GM12873 (cell line): ENCODE data around the gene NFKB2.

ENCODE experiments used
- CTCF ChIP-seq: IDR thresholded peaks from 2 replicates; pipeline ENCODE4 v1.5.1; 2012; ENCODE audit warnings: low read depth, mild to moderate bottlenecking, moderate library complexity, low read length, control low read depth; ENCODE audit not compliant: insufficient read depth; ENCODE audit errors: missing control alignments

NFKB2 gene

GRCh38 chr10:102420714-102421506, 25.4 kb downstream of the NFKB2 start, which contains the start of gene FBXL15:
TSS of gene FBXL15 (plus strand) at chr10:102420836. CDS start at chr10:102421130, 294 bp downstream.
- no peak for TF ChIP-seq CTCF

- TF ChIP-seq CTCF, result no peak
Observed at GRCh38 chr10:102421507-102421756, 25.9 kb downstream of the NFKB2 start.

- TF ChIP-seq CTCF, result no peak
Observed at GRCh38 chr10:102421757-102422512, 26.4 kb downstream of the NFKB2 start.

GRCh38 chr10:102422545-102423129, 27.1 kb downstream of the NFKB2 start:
- TF ChIP-seq CTCF, result peak; percentile 74

- no peak for TF ChIP-seq CTCF
Observed at GRCh38 chr10:102423372-102423968, 28.0 kb downstream of the NFKB2 start.

- TF ChIP-seq CTCF, result no peak
Observed at GRCh38 chr10:102424145-102424544, 28.6 kb downstream of the NFKB2 start.

GRCh38 chr10:102424916-102425315, 29.4 kb downstream of the NFKB2 start:
- no peak for TF ChIP-seq CTCF
